B cell (primary cell): ENCODE data around the gene AP4M1. TPM values are rescaled to one million over a fixed set of nuclear protein-coding genes. Genes with fewer than 3 reads are reported as not detected.

ENCODE experiments used
- ATAC-seq: fragments of 200-7000 bp; cut with Tn5 transposase; one replicate; pipeline ENCODE4 v1.10.0; 2021; ENCODE audit warnings: low read depth, mild to moderate bottlenecking, moderate number of reproducible peaks, moderate library complexity
- CTCF ChIA-PET: fragments of 350-600 bp; sonication (Branson Sonifier 250); formaldehyde crosslinking; loops from one replicate; lab custom pipeline; 2021; ENCODE audit warnings: antibody characterized with exemption, inconsistent platforms; lab: Charles Lee
- POLR2A ChIA-PET: fragments of 350-600 bp; sonication (Branson Sonifier 250); formaldehyde crosslinking; loops from one replicate; lab custom pipeline; 2021; ENCODE audit warnings: antibody characterized with exemption; lab: Charles Lee
- DNase-seq: peaks from one replicate; pipeline ENCODE4 v3.0.0; 2013
- H2AFZ ChIP-seq: 2 replicates; pipeline ENCODE4 v1.6.1; 2012; ENCODE audit warnings: mild to moderate bottlenecking, low read depth, low read length; ENCODE audit not compliant: insufficient read depth, poor library complexity, severe bottlenecking
- H3K27ac ChIP-seq, 2 donors: 1 replicate in 1 of 2; 2 replicates in 1 of 2; pipeline ENCODE4 v1.5.1; 2012 to 2013; ENCODE audit warnings: low read length in 2 of 2, mild to moderate bottlenecking in 2 of 2, moderate library complexity in 1 of 2
- H3K27me3 ChIP-seq, 4 experiments: fragments of 200-600 bp in 1 of 4; sonication (generic) in 1 of 4; replicated peaks in 1 of 4; 1 replicate in 2 of 4; 2 replicates in 2 of 4; pipeline versions ENCODE4 v1.6.1 to v1.7.0; 2013 to 2016; ENCODE audit warnings: low read length in 3 of 4, mild to moderate bottlenecking in 2 of 4, mixed read lengths in 1 of 4, moderate library complexity in 1 of 4; ENCODE audit not compliant: insufficient read depth in 4 of 4, control insufficient read depth in 3 of 4; ENCODE audit errors: control extremely low read depth in 1 of 4
- H3K36me3 ChIP-seq, 2 experiments: replicated peaks in 1 of 2; 1 replicate in 1 of 2; 2 replicates in 1 of 2; pipeline versions ENCODE4 v1.6.1 to v1.7.1; 2013; ENCODE audit warnings: low read length in 1 of 2; ENCODE audit not compliant: insufficient read depth in 2 of 2, control insufficient read depth in 1 of 2; ENCODE audit errors: control extremely low read depth in 1 of 2, extremely low read depth in 1 of 2
- H3K4me1 ChIP-seq, 2 donors: fragments of 200-600 bp in 1 of 2; sonication (generic) in 1 of 2; 1 replicate in 1 of 2; 2 replicates in 1 of 2; pipeline versions ENCODE4 v1.5.1 to v1.6.1; 2013 to 2017; ENCODE audit warnings: low read length in 2 of 2; ENCODE audit not compliant: control insufficient read depth in 2 of 2, insufficient read depth in 2 of 2
- H3K4me2 ChIP-seq: replicated peaks from 2 replicates; pipeline ENCODE3; 2012; ENCODE audit warnings: mild to moderate bottlenecking, low read depth, low read length; ENCODE audit not compliant: poor library complexity, severe bottlenecking
- H3K4me3 ChIP-seq, 5 experiments: fragments of 200-600 bp in 1 of 5; sonication (generic) in 1 of 5; 1 replicate in 3 of 5; 2 replicates in 2 of 5; pipeline versions ENCODE4 v1.5.1 to v1.7.0; 2011 to 2016; ENCODE audit warnings: low read length in 4 of 5, mild to moderate bottlenecking in 4 of 5, low read depth in 2 of 5, control low read depth in 1 of 5, moderate library complexity in 1 of 5; ENCODE audit not compliant: insufficient read depth in 1 of 5; ENCODE audit errors: control extremely low read depth in 1 of 5, extremely low read depth in 1 of 5
- H3K79me2 ChIP-seq: fragments of 200-600 bp; sonication (generic); one replicate; pipeline ENCODE4 v1.6.0; 2016; ENCODE audit warnings: low read length; ENCODE audit not compliant: control insufficient read depth, insufficient read depth
- H3K9ac ChIP-seq: fragments of 200-600 bp; sonication (generic); 2 replicates; pipeline ENCODE4 v1.6.1; 2017; ENCODE audit warnings: mild to moderate bottlenecking, low read length, moderate library complexity
- H3K9me3 ChIP-seq, 3 donors: one replicate each; pipeline versions ENCODE4 v1.6.1 to v1.7.1; 2013; ENCODE audit warnings: low read length in 2 of 3; ENCODE audit not compliant: control insufficient read depth in 2 of 3, insufficient read depth in 1 of 3; ENCODE audit errors: control extremely low read depth in 1 of 3
- H4K20me1 ChIP-seq: 2 replicates; pipeline ENCODE4 v1.6.0; 2012; ENCODE audit warnings: mild to moderate bottlenecking, low read length; ENCODE audit not compliant: insufficient read depth, control insufficient read depth, poor library complexity, severe bottlenecking
- H3K27ac Mint-ChIP-seq: one replicate; pipeline ENCODE4 v1.8.0; 2021; ENCODE audit warnings: mixed read lengths
- H3K27me3 Mint-ChIP-seq: one replicate; pipeline ENCODE4 v1.8.0; 2021; ENCODE audit warnings: mixed read lengths
- H3K4me1 Mint-ChIP-seq: one replicate; pipeline ENCODE4 v1.8.0; 2021; ENCODE audit warnings: mixed read lengths
- H3K4me3 Mint-ChIP-seq: one replicate; pipeline ENCODE4 v1.8.0; 2021; ENCODE audit warnings: mixed read lengths
- H3K9me3 Mint-ChIP-seq: one replicate; pipeline ENCODE4 v1.8.0; 2022; ENCODE audit warnings: mixed read lengths; ENCODE audit not compliant: insufficient read depth
- EZH2 ChIP-seq: IDR thresholded peaks from 2 replicates; pipeline ENCODE4 v1.6.1; 2012; ENCODE audit warnings: borderline replicate concordance, low read depth, mild to moderate bottlenecking, moderate library complexity, low read length; ENCODE audit not compliant: insufficient read depth, poor library complexity, severe bottlenecking
- WGBS: methylation state at CpG from one replicate; pipeline ENCODE4 v1.1.5; 2013; ENCODE audit warnings: missing lambda C conversion rate; ENCODE audit not compliant: insufficient coverage; 5-methylcytosine and 5-hydroxymethylcytosine counted together
- intact Hi-C: fragments of 100-400 bp; cut with micrococcal nuclease; formaldehyde crosslinking; loops from one replicate; pipeline ENCODE4 v1.10.0; 2022
- polyA plus RNA-seq: library from polyadenylated mRNA; depleted of rRNA; stranded (reverse); fragments of >200 nt; gene quantifications from 2 replicates; pipeline ENCODE4 v1.2.3, GENCODE V29; 2012
- total RNA-seq, 2 donors: library from RNA; stranded (reverse); fragments of 120-200 nt in 1 of 2; gene quantifications; 1 replicate in 1 of 2; 2 replicates in 1 of 2; pipeline versions ENCODE4 v1.2.3 to v1.2.4, GENCODE V29; 2013 to 2022
- TF ChIP-seq, protein P1 (sequence below): fragments of 200-600 bp; IDR thresholded peaks from one replicate; pipeline ENCODE4 v1.8.0; 2022; ENCODE audit warnings: antibody characterized with exemption, mild to moderate bottlenecking

The AP4M1 gene
- total and polyA plus RNA-seq, 2 donors (not counting 1 experiment from before 2014, with no cell fraction given): 9.0 to 17.6 TPM

DNA sequence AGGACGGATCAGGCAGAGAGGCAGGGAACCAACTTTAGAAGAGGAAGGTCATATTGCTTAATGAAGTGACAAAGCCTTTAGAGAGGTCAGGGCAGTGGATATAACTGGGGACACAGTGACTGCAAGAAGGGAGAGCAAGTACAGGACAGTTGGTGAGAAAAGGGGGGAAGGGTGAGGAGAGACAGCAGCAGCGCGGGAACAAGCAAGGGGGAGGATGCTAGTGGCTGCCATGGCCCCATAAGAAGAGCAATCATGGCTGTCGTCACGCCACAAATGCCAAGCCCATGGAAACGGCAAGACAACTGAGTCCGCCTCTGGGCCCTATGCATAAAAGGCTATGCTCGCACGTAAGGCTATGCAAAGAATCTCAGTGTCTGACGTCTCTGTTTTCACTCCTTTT lies 29.0 kb upstream of the AP4M1 start:
- CTCF ChIA-PET: interaction anchor here (1.0 to 1.6 kb wide), 2 partner anchors 14 to 46 kb away, joined by 3 to 4 read pairs; no protein-coding TSS in a partner anchor
- H3K27ac Mint-ChIP-seq: no peak overlapping the region
- WGBS: 99% methylated on average over 10 of the region's 10 CpGs
- H3K27ac ChIP-seq: no peak overlapping the region
- POLR2A ChIA-PET: interaction anchor here (0.8 kb wide), 1 partner anchor 57 kb away, joined by 5 read pairs; the partner anchor contains the start of gene ZKSCAN1
- peaks cover 26 to 72% of the 10 kb centered on the region in 2 experiments for H3K36me3 ChIP-seq
- ATAC-seq: no peak
- H3K4me3 ChIP-seq: no peak overlapping the region
- no peak overlapping the region for H2AFZ ChIP-seq
- H3K4me3 Mint-ChIP-seq: no peak overlapping the region
- H3K4me2 ChIP-seq: no peak overlapping the region
- intact Hi-C loops: no loop called here
- TF ChIP-seq, protein P1, sequence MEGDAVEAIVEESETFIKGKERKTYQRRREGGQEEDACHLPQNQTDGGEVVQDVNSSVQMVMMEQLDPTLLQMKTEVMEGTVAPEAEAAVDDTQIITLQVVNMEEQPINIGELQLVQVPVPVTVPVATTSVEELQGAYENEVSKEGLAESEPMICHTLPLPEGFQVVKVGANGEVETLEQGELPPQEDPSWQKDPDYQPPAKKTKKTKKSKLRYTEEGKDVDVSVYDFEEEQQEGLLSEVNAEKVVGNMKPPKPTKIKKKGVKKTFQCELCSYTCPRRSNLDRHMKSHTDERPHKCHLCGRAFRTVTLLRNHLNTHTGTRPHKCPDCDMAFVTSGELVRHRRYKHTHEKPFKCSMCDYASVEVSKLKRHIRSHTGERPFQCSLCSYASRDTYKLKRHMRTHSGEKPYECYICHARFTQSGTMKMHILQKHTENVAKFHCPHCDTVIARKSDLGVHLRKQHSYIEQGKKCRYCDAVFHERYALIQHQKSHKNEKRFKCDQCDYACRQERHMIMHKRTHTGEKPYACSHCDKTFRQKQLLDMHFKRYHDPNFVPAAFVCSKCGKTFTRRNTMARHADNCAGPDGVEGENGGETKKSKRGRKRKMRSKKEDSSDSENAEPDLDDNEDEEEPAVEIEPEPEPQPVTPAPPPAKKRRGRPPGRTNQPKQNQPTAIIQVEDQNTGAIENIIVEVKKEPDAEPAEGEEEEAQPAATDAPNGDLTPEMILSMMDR: no peak
- TF ChIP-seq EZH2: no peak
- H3K4me1 ChIP-seq: no peaks in the 10 kb centered on the region
- H3K9ac ChIP-seq: no peak overlapping the region
- peaks cover 2% of the 10 kb centered on the region for H3K4me1 Mint-ChIP-seq
- H3K79me2 ChIP-seq: no peaks in the 10 kb centered on the region
- H3K27me3 ChIP-seq: no peaks in the 10 kb centered on the region
- H3K9me3 ChIP-seq: peaks cover 1 to 47% (median 26%) of the 10 kb centered on the region in 3 donors
- H3K27me3 Mint-ChIP-seq: no peaks in the 10 kb centered on the region
- DNase-seq: no peak
- H4K20me1 ChIP-seq: peaks cover 9% of the 10 kb centered on the region
- H3K9me3 Mint-ChIP-seq: peaks cover 14% of the 10 kb centered on the region

DNA sequence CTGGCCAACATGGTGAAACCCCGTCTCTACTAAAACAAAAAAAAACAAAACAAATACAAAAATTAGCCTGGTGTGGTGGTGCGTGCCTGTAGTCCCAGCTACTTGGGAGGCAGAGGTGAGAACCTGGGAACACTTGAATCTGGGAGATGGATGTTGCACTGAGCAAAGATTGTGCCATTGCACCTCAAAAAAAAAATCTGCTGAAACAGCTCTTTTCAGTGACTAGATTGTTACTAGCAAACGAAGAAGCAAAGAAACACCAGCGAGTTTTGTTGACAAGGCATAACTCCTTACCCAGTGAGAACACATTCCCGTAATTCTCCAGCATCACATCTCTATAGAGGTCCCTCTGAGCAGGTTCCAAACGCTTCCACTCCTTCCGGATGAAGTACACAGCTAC lies 26.6 kb upstream of the AP4M1 start:
- Mint-ChIP-seq H3K4me3 (no peak overlapping the region), H3K27me3 (no peaks in the 10 kb centered on the region), H3K4me1 (peaks cover 9% of the 10 kb centered on the region), H3K27ac (no peak overlapping the region), H3K9me3 (peaks cover 14% of the 10 kb centered on the region)
- intact Hi-C loops: no loop called here
- Histone ChIP-seq H3K27me3 (no peaks in the 10 kb centered on the region), H2AFZ (no peak overlapping the region), H3K27ac (no peak overlapping the region), H3K4me2 (no peak overlapping the region), H3K79me2 (peaks cover 14% of the 10 kb centered on the region), H3K9me3 (peaks cover 1 to 38% (median 26%) of the 10 kb centered on the region in 3 donors), H3K4me3 (no peak overlapping the region), H3K9ac (no peak overlapping the region), H3K36me3 (peaks cover 28 to 81% of the 10 kb centered on the region in 2 experiments), H3K4me1 (no peaks in the 10 kb centered on the region), H4K20me1 (peaks cover 18% of the 10 kb centered on the region)
- TF ChIP-seq, protein P1: no peak
- no peak for TF ChIP-seq EZH2
- DNase-seq (no peak), ATAC-seq (no peak)
- ChIA-PET POLR2A (no interaction called here), CTCF (no interaction called here)
- 98% methylated on average over 5 of the region's 7 CpGs for WGBS
